HG03342 (cell line): ENCODE results near the gene HNRNPA2B1.
"Not testable (repeated sequence)": the region's sequence is repeated elsewhere in the genome, so short reads cannot be mapped to it uniquely, and the experiment has no call there.

Source experiments
- ATAC-seq: cut with Tn5 transposase; IDR thresholded peaks from one replicate; pipeline ENCODE4 v1.9.1; 2021; ENCODE audit warnings: mild to moderate bottlenecking, moderate library complexity; ENCODE audit not compliant: unreplicated experiment

HNRNPA2B1 gene

GRCh38 chr7:26167303-26167934 is 33.1 kb downstream of the HNRNPA2B1 start:
- ATAC-seq, result peak; percentile 68

GRCh38 chr7:26166684-26167266 is 33.8 kb downstream of the HNRNPA2B1 start:
- no peak for ATAC-seq

- ATAC-seq, result no peak
Measured at GRCh38 chr7:26165950-26166683, 34.4 kb downstream of the HNRNPA2B1 start.

DNA sequence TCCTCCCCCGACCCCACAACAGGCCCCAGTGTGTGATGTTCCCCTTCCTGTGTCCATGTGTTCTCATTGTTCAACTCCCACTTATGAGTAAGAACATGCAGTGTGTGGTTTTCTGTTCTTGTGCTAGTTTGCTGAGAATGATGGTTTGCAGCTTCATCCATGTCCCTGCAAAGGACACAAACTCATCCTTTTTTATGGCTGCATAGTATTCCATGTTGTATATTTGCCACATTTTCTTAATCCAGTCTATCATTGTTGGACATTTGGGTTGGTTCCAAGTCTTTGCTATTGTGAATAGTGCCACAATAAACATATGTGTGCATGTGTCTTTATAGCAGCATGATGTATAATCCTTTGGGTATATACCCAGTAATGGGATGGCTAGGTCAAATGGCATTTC is 36.7 kb downstream of the HNRNPA2B1 start:
- not testable (repeated sequence) for ATAC-seq

GRCh38 chr7:26162431-26162830 is 38.1 kb downstream of the HNRNPA2B1 start:
- ATAC-seq, result no peak

- ATAC-seq, result no peak
Measured at GRCh38 chr7:26160896-26161295, 39.6 kb downstream of the HNRNPA2B1 start.

- ATAC-seq, result no peak
Measured at GRCh38 chr7:26159243-26159642, 41.3 kb downstream of the HNRNPA2B1 start.

DNA sequence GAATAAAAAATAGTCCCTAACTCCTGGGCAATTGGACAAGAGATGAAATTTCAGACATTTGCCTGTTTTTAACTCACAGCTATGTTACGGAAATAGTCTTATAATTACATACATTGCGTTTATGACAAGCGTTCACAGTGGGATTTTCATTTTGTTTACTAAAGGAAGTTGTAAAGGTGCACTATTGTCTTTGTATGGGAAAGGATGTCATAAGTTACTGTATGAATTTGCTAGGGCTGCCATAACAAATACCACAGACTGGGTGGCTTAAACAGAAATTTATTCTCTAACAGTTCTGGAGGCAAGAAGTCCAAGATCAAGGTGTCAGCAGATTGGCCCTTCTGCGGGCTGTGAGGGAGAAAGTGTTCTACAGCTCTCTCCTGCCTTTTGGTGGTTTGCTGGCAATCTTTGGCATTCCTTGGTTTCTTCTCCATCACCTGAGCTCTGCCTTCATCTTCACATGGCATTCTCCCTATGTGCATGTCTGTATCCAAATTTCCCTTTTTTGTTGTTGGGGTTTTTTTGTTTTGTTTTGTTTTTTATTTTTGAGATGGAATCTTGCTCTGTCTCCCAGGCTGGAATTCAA is 42.9 kb downstream of the HNRNPA2B1 start:
- ATAC-seq, result no peak

DNA sequence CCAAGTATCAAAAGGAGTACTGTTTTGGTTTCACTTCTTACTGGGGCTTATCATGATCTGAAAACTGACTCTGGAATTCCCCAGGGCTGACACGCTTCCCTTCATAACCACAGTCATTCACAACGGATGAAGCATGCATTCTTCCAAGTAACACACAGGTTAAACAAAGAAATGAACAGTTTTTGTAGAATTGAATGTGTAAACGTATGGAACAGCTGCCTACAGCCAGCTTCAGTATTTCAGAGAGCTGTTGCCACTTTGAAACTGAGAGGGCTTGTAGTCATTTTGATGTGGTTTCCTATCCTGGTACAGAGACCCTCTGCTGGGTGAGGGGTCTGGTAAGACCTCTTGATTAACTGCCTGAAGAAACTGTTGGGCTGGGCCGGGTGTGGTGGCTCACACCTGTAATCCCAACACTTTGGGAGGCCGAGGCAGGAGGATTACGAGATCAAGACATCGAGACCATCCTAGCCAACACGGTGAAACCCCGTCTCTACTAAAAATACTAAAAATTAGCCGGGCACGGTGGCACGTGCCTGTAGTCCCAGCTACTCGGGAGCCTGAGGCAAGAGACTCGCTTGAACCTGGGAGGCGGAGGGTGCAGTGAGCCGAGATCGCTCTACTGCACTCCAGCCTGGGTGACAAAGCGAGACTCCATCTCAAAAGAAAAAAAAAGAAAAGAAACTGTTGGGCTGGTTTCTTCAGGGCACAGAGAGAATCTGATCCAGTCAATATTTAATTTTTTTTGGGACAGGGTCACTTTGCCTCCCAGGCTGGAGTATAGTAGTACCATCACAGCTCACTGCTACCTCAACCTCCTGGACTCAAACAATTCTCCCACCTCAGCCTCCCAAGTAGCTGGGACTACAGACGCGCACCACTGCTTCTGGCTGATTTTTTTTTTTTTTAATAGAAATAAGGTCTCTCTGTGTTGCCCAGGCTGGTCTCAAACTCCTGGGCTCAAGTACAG is 43.8 kb downstream of the HNRNPA2B1 start:
- ATAC-seq, result peak; percentile 27

- no peak for ATAC-seq
Measured at GRCh38 chr7:26155531-26156375, 44.8 kb downstream of the HNRNPA2B1 start.

DNA sequence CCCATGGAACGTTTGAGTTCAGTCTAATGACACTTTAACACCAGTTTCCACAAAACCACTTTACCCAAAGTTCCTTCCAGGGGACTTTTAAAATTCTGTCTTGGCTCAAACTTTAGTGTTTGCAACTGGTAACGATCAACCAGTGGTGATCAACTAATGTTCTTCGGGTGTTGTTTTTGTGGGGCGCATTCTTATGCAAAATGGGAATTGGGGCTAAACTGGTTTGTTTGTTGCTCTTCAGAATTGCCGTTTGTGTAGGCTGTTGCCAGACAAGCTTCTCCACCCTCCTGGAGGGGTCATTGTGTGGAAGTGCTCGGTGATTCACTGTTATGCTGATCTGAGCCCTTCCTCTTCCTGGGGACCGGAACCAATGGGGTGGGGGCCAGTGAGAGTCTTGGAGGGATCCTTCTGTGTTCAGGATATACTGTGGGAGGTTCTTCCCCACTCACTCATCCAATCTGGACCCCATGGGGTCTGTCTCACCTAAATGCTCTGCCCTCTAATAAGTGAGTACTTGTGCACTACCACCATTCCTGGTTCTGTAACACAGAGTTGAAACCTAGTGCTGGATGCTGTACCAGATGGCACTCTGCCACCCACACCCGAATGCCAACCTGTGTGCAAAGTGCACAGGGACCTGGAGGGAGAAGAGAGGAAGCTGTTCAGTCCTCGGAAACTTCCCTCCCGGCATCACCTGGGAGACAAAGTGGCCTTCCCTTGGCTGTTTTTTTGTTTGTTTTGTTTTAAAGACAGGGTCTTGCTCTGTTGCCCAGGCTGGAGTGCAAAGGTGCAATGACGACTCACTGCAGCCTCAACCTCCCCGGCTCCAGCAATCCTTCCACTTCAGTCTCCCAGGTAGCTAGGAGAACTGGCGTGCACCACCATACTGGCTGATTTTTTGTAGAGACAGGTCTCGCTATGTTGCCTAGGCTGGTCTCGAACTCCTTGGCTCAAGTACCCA is 46.4 kb downstream of the HNRNPA2B1 start:
- no peak for ATAC-seq

DNA sequence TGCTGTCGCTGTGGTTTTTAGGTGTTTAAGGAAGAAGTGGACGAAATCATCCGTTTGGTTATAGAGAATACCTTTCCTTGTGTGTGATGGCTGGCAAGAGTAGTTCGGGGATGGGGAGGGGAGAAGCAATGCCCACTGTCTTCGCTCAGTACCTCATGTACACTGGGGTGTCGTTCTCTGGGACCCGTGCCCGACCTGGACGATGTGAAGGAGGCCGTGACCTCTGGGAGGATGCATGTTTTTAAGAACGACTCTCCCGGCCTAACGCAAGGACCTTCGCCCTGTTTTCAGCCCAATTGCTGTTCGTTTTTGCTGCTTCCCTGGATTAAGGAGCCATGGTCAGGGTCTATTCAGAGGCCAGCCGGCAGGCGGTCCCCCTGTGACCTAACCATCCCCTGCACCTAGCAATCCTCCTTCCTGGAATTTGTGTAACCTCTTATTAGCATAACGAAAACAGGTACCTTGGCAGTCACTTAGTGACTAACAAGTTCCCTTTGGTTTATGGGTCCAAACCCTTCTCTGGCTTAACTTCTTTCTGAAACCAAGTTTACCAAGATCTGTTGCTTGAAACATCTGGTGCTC is 47.2 kb downstream of the HNRNPA2B1 start:
- no peak for ATAC-seq

DNA sequence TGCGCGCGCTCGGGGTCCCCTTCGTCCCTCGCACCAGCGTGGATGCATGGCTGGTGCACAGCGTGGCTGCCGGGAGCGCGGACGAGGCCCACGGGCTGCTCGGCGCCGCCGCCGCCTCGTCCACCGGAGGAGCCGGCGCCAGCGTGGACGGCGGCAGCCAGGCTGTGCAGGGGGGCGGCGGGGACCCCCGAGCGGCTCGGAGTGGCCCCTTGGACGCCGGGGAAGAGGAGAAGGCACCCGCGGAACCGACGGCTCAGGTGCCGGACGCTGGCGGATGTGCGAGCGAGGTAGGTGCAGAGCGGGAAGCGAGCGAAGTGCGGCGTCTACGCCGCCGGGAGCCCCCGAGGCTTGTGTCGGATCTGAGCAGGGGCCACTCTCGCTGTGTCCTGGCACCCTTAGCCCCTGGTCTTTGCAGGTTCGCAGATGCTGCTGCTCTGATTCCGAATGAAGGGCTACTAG is 47.7 kb downstream of the HNRNPA2B1 start:
- not testable (repeated sequence) for ATAC-seq

GRCh38 chr7:26151953-26152781 is 48.4 kb downstream of the HNRNPA2B1 start, which contains the start of gene NFE2L3:
TSS of gene NFE2L3 (plus strand) at chr7:26152198. CDS start at chr7:26152499, 301 bp downstream.
- peak; percentile 71 for ATAC-seq

DNA sequence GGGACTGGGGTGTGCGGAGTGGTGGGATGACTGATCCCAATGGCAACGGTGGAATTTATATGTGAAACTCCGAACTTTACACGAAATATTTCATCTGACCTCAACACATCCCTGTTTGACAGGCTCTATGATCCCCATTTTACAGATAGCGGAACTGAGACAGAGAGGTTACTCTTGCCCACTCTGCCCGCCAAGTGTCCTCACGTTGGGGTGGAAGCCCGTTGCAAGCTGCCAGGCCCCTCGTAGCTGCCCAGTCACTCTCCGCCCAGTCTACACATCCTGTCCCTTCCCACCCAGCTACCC is 48.9 kb downstream of the HNRNPA2B1 start:
- no peak for ATAC-seq

GRCh38 chr7:26151096-26151495 is 49.5 kb downstream of the HNRNPA2B1 start:
- ATAC-seq, result no peak

DNA sequence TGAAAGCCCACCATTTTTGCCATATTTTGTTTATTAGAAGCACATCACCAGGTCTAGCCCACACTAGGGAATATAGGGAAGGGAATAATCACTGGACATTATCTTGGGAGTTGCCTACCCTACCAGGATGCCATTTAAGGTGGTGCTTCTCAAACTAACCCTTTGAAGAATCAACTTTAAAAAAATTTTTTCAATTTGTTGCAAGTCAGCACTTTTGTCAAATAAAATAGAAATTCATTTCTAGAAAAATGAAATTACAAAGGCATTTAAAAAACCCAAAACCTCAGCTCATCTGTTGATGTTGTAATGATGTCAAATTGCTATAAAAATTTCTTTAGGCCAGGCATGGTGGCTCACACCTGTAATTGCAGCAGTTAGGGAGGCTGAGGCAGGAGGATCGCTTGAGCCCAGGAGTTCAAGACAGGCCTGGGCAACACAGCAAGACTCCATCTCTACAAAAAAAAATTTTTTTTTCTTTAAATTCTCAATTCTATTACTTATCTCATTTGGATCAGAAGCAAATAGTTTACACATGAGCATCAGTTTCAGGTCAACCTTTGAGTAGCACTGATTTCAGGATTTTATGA is 51.1 kb downstream of the HNRNPA2B1 start:
- no peak for ATAC-seq
